ENCODE measurements around the gene GJB5.

The GJB5 gene

DNA sequence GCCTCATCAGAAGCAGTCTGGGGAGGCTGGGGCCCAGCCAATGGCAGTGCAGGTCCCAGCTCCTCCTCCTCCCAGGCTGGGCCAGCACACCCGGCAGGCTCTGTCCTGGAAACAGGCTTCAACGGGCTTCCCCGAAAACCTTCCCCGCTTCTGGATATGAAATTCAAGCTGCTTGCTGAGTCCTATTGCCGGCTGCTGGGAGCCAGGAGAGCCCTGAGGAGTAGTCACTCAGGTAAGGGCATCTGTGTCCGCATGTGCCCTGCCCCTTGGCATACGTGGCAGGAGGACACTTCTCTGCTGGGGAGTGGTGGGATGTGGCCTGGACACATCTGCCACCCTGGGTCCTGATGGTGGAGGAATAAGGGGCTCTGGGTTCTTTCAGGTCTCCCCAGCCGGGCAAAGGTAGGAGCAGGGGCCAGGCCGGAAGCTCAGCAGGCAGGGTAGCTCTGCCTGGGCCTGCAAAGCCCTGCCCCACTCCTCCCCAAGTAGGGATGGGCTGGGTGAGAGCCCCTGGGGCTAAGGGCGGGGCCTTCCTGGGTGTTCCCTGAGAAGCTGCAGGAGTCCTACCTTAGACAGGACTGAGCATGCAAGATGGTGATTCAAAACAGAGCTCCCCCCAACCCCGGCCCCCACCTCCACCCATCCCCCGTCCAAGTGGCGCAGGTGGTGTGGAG, at the start of gene GJB5:
TSS of gene GJB5 (plus strand) at position 84 of the 674 bp plus-strand sequence. CDS start 2,284 bp downstream, outside the sequence.
- TF ChIP-seq, protein P1, sequence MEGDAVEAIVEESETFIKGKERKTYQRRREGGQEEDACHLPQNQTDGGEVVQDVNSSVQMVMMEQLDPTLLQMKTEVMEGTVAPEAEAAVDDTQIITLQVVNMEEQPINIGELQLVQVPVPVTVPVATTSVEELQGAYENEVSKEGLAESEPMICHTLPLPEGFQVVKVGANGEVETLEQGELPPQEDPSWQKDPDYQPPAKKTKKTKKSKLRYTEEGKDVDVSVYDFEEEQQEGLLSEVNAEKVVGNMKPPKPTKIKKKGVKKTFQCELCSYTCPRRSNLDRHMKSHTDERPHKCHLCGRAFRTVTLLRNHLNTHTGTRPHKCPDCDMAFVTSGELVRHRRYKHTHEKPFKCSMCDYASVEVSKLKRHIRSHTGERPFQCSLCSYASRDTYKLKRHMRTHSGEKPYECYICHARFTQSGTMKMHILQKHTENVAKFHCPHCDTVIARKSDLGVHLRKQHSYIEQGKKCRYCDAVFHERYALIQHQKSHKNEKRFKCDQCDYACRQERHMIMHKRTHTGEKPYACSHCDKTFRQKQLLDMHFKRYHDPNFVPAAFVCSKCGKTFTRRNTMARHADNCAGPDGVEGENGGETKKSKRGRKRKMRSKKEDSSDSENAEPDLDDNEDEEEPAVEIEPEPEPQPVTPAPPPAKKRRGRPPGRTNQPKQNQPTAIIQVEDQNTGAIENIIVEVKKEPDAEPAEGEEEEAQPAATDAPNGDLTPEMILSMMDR (IDR thresholded peaks at IDR 0.05; ENCODE audit: insufficient read depth, missing control alignments): no peak
- DNase-seq (ENCODE audit: insufficient read length, low spot score) (no peak), FAIRE-seq (no peak)

DNA sequence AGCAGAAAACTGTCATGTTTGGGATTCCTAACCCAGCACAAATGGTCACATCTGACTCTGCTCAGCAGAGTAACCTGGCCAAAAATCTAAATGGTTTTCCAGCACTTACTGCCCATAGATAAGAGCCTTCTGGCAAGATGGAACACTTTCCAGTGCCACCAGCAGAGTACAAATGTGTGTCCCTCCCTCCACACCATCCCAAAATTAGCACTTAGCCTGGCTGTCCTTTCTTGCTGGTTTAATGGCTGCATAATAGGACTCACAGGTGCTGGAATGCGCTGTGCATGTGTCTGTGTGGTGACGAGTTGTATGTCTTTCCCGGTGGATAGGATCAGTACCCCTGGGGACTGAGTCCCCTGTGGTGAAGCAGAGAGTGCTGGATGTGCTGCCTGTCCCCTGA, 49.8 kb upstream of the GJB5 start:
- TF ChIP-seq, protein P1 (IDR thresholded peaks at IDR 0.05; ENCODE audit: insufficient read depth, missing control alignments): no peak
- DNase-seq (ENCODE audit: insufficient read length, low spot score): no peak
- FAIRE-seq: no peak

DNA sequence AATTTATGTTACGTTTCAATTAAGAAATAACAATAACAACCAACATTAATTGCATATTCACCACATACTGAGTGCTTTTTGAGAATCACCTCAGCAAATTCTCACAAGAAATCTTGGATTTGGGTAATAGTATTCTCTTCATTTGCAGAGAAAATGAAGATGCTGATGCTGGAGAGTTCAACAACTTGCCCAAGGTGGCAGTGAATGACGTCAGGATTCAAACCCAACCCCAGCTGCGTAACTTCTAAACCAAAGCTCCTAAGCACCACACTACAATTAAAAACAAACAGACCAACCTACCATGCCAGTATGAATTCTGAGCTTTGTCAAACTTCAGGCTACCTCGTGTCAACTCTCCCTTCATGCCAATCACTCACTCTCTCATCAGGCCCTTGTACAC, 46.7 kb upstream of the GJB5 start:
- DNase-seq (ENCODE audit: insufficient read length, low spot score) (no peak), FAIRE-seq (no peak)
- TF ChIP-seq, protein P1 (IDR thresholded peaks at IDR 0.05; ENCODE audit: insufficient read depth, missing control alignments): no peak

DNA sequence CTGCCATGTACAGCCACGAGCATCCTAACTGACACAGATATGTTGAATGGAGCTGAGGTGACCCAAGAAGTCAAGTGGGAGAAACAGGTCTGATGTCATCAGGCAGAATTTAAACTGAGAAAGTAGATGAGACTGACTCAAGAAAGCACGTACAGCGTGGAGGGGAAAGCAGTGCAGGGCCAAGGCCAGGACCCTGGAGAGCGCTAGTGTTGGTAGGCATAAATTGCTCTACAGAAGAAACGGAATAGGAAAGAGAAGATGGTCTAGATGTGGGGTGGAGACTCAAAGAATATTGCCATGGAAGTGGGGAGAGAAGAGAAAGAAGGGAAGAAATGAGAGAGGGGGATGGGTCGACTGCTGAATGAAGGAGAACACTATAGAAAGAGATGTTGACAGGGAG, 45.3 kb upstream of the GJB5 start:
- TF ChIP-seq, protein P1 (IDR thresholded peaks at IDR 0.05; ENCODE audit: insufficient read depth, missing control alignments): no peak
- FAIRE-seq (no peak), DNase-seq (ENCODE audit: insufficient read length, low spot score) (no peak)

- no peak for FAIRE-seq
- DNase-seq (ENCODE audit: insufficient read length, low spot score): no peak
- TF ChIP-seq, protein P1 (IDR thresholded peaks at IDR 0.05; ENCODE audit: insufficient read depth, missing control alignments): no peak
These were observed 44.0 kb upstream of the GJB5 start for GRCh38 chr1:34710812-34711211.

DNA sequence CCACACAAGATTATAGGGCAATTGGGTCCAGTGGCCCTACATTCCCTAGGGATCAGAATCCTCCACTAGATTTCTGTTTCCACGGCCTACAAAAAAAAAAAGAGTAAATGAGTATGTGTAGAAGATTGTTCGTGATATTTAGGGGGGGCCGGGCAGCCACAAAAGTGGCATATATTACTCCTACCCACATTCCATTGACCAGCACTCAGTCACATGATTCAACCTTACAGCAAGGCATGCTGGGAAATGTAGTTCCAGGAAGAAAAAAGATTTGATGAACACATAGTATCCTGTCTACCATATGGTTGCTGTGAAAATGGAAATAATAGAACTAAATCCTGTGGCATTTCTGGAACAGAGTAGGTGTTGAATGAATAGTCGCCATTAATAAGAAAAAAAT, 43.4 kb upstream of the GJB5 start:
- FAIRE-seq (no peak), DNase-seq (ENCODE audit: insufficient read length, low spot score) (no peak)

More for the DNA sequence above, 43.4 kb upstream of the GJB5 start:
- TF ChIP-seq, protein P1 (IDR thresholded peaks at IDR 0.05; ENCODE audit: insufficient read depth, missing control alignments): no peak

Data from D721Med (cell line).